ENCODE data around the gene APOB.

DNA sequence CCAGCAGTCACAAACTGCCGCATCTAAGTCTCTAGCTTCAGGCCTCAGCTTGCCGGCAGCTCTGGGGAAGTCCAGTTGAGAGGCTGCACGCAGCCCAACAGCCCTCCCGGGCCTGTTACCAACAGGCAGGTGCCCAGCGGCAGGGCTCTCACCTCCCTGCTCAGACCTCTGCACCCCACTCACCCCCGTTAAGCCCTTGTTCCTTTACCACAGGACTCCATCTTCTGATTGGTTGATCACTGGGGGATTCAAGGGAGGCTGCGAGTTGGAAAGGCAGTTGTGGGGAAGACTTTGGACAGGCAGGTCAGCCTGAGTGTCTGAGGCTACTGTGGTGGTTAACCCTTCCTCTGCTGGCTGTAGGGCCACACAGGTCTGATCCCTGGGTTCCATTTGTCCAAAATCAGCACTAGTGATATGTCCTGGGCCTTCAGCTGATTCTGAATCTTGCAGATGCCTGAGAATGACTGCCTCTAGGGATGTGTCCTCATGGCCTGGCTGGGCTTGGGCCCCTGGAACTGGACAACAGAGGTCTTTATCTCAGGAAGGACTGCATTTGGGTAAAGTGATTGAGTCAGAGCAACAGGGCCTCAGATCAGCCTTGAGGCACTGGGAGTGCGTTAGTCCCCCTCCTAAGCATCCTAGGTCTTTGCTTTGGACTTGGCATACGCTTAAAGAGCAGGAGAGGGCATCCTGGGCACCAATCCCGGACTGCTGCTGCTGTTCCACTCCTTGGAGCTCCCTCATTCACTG lies 88.4 kb downstream of the APOB start:
- TF ChIP-seq SIN3A (IDR thresholded peaks at IDR 0.05; ENCODE audit: borderline replicate concordance, low read depth, low read length) (no peak), GATA2 (CRISPR knock-in tag; IDR thresholded peaks at IDR 0.05) (no peak), NRF1 (IDR thresholded peaks at IDR 0.05; ENCODE audit: low read depth, low read length) (no peak), YY1 (IDR thresholded peaks at IDR 0.05; ENCODE audit: low read depth) (no peak), EP300 (IDR thresholded peaks at IDR 0.05; ENCODE audit: borderline replicate concordance in 1 of 2, low read depth in 1 of 2, low read length in 1 of 2) (no peak)
- TF ChIP-seq, protein P1, sequence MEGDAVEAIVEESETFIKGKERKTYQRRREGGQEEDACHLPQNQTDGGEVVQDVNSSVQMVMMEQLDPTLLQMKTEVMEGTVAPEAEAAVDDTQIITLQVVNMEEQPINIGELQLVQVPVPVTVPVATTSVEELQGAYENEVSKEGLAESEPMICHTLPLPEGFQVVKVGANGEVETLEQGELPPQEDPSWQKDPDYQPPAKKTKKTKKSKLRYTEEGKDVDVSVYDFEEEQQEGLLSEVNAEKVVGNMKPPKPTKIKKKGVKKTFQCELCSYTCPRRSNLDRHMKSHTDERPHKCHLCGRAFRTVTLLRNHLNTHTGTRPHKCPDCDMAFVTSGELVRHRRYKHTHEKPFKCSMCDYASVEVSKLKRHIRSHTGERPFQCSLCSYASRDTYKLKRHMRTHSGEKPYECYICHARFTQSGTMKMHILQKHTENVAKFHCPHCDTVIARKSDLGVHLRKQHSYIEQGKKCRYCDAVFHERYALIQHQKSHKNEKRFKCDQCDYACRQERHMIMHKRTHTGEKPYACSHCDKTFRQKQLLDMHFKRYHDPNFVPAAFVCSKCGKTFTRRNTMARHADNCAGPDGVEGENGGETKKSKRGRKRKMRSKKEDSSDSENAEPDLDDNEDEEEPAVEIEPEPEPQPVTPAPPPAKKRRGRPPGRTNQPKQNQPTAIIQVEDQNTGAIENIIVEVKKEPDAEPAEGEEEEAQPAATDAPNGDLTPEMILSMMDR (IDR thresholded peaks at IDR 0.05): no peak
- TF ChIP-seq, protein P2, sequence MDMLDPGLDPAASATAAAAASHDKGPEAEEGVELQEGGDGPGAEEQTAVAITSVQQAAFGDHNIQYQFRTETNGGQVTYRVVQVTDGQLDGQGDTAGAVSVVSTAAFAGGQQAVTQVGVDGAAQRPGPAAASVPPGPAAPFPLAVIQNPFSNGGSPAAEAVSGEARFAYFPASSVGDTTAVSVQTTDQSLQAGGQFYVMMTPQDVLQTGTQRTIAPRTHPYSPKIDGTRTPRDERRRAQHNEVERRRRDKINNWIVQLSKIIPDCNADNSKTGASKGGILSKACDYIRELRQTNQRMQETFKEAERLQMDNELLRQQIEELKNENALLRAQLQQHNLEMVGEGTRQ (IDR thresholded peaks at IDR 0.05; ENCODE audit: borderline replicate concordance, low read depth, low read length): no peak
- TF ChIP-seq, protein P3, sequence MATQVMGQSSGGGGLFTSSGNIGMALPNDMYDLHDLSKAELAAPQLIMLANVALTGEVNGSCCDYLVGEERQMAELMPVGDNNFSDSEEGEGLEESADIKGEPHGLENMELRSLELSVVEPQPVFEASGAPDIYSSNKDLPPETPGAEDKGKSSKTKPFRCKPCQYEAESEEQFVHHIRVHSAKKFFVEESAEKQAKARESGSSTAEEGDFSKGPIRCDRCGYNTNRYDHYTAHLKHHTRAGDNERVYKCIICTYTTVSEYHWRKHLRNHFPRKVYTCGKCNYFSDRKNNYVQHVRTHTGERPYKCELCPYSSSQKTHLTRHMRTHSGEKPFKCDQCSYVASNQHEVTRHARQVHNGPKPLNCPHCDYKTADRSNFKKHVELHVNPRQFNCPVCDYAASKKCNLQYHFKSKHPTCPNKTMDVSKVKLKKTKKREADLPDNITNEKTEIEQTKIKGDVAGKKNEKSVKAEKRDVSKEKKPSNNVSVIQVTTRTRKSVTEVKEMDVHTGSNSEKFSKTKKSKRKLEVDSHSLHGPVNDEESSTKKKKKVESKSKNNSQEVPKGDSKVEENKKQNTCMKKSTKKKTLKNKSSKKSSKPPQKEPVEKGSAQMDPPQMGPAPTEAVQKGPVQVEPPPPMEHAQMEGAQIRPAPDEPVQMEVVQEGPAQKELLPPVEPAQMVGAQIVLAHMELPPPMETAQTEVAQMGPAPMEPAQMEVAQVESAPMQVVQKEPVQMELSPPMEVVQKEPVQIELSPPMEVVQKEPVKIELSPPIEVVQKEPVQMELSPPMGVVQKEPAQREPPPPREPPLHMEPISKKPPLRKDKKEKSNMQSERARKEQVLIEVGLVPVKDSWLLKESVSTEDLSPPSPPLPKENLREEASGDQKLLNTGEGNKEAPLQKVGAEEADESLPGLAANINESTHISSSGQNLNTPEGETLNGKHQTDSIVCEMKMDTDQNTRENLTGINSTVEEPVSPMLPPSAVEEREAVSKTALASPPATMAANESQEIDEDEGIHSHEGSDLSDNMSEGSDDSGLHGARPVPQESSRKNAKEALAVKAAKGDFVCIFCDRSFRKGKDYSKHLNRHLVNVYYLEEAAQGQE (IDR thresholded peaks at IDR 0.05; ENCODE audit: low read depth, low read length): no peak
